MG63 (cell line): Measurements from ENCODE around the gene ANK3. TPM values are rescaled to one million over a fixed set of nuclear protein-coding genes. Genes with fewer than 3 reads are reported as not detected.

Experiments used
- DNase-seq: peaks from one replicate; pipeline ENCODE4 v3.0.0-alpha.2; 2020
- H3K27me3 ChIP-seq: fragments of 250-450 bp; sonication (Bioruptor Pico); 2 replicates; pipeline ENCODE4 v1.5.1; 2020; ENCODE audit warnings: mild to moderate bottlenecking, moderate library complexity
- H3K36me3 ChIP-seq: fragments of 250-450 bp; sonication (Bioruptor Pico); 2 replicates; pipeline ENCODE4 v1.5.1; 2020; ENCODE audit warnings: mild to moderate bottlenecking, moderate library complexity
- H3K4me3 ChIP-seq: fragments of 250-450 bp; sonication (Bioruptor Pico); 2 replicates; pipeline ENCODE4 v1.5.1; 2020; ENCODE audit warnings: mild to moderate bottlenecking, moderate library complexity
- H3K9me3 ChIP-seq: fragments of 250-450 bp; sonication (Bioruptor Pico); 2 replicates; pipeline ENCODE4 v1.5.1; 2020; ENCODE audit warnings: mild to moderate bottlenecking, moderate library complexity
- total RNA-seq: library from RNA; depleted of rRNA; stranded (reverse); fragments of >200 nt; shearing (Covaris generic); gene quantifications from 2 replicates; pipeline ENCODE4 v1.2.3, GENCODE V29; 2014; ENCODE audit warnings: low replicate concordance

Gene ANK3
- total RNA-seq, 1 experiment from 2014 or later = 1.7 TPM

GRCh38 chr10:60141896-60142559, 247.6 kb downstream of the ANK3 start:
- no peak for DNase-seq
- no peaks in the 10 kb centered on the region for H3K9me3 ChIP-seq
- H3K36me3 ChIP-seq = no peaks in the 10 kb centered on the region
- no peak overlapping the region for H3K4me3 ChIP-seq
- no peaks in the 10 kb centered on the region for H3K27me3 ChIP-seq

- no peak overlapping the region for H3K4me3 ChIP-seq
- no peaks in the 10 kb centered on the region for H3K9me3 ChIP-seq
- no peaks in the 10 kb centered on the region for H3K27me3 ChIP-seq
- DNase-seq = no peak
- no peaks in the 10 kb centered on the region for H3K36me3 ChIP-seq
Measured at GRCh38 chr10:60140651-60141632, 248.7 kb downstream of the ANK3 start.

- H3K36me3 ChIP-seq = no peaks in the 10 kb centered on the region
- peak; percentile 8 for DNase-seq
- H3K9me3 ChIP-seq = no peaks in the 10 kb centered on the region
- no peak overlapping the region for H3K4me3 ChIP-seq
- no peaks in the 10 kb centered on the region for H3K27me3 ChIP-seq
Measured at GRCh38 chr10:60139798-60140566, 249.7 kb downstream of the ANK3 start.

GRCh38 chr10:60139290-60139689, 250.4 kb downstream of the ANK3 start:
- DNase-seq = no peak
- no peaks in the 10 kb centered on the region for H3K9me3 ChIP-seq
- no peaks in the 10 kb centered on the region for H3K36me3 ChIP-seq
- H3K4me3 ChIP-seq = no peak overlapping the region
- H3K27me3 ChIP-seq = no peaks in the 10 kb centered on the region

- no peak for DNase-seq
- no peaks in the 10 kb centered on the region for H3K27me3 ChIP-seq
- no peak overlapping the region for H3K4me3 ChIP-seq
- H3K36me3 ChIP-seq = no peaks in the 10 kb centered on the region
- no peaks in the 10 kb centered on the region for H3K9me3 ChIP-seq
Measured at GRCh38 chr10:60138842-60139241, 250.8 kb downstream of the ANK3 start.

GRCh38 chr10:60138026-60138425, 251.6 kb downstream of the ANK3 start:
- Histone ChIP-seq H3K4me3 (no peak overlapping the region), H3K36me3 (no peaks in the 10 kb centered on the region), H3K9me3 (no peaks in the 10 kb centered on the region), H3K27me3 (no peaks in the 10 kb centered on the region)
- no peak for DNase-seq

- no peak for DNase-seq
- Histone ChIP-seq H3K9me3 (no peaks in the 10 kb centered on the region), H3K4me3 (no peak overlapping the region), H3K27me3 (no peaks in the 10 kb centered on the region), H3K36me3 (no peaks in the 10 kb centered on the region)
Measured at GRCh38 chr10:60137292-60137992, 252.2 kb downstream of the ANK3 start.

- no peak for DNase-seq
- H3K36me3 ChIP-seq = no peaks in the 10 kb centered on the region
- H3K27me3 ChIP-seq = no peaks in the 10 kb centered on the region
- H3K9me3 ChIP-seq = no peaks in the 10 kb centered on the region
- no peak overlapping the region for H3K4me3 ChIP-seq
Measured at GRCh38 chr10:60135020-60135419, 254.7 kb downstream of the ANK3 start.

- Histone ChIP-seq H3K27me3 (no peaks in the 10 kb centered on the region), H3K4me3 (no peak overlapping the region), H3K36me3 (no peaks in the 10 kb centered on the region), H3K9me3 (no peaks in the 10 kb centered on the region)
- no peak for DNase-seq
Measured at GRCh38 chr10:60134548-60134947, 255.1 kb downstream of the ANK3 start.

- Histone ChIP-seq H3K9me3 (no peaks in the 10 kb centered on the region), H3K4me3 (no peak overlapping the region), H3K27me3 (no peaks in the 10 kb centered on the region), H3K36me3 (no peaks in the 10 kb centered on the region)
- no peak for DNase-seq
Measured at GRCh38 chr10:60130130-60130579, 259.5 kb downstream of the ANK3 start.

GRCh38 chr10:60125895-60126294, 263.8 kb downstream of the ANK3 start:
- no peaks in the 10 kb centered on the region for H3K27me3 ChIP-seq
- no peak overlapping the region for H3K4me3 ChIP-seq
- H3K36me3 ChIP-seq = no peaks in the 10 kb centered on the region
- peaks cover 3% of the 10 kb centered on the region; the same call in 1 of the 2 replicates for H3K9me3 ChIP-seq
- no peak for DNase-seq

- DNase-seq = no peak
Measured at GRCh38 chr10:60124536-60124935, 265.1 kb downstream of the ANK3 start.

GRCh38 chr10:60123668-60124067, 266.0 kb downstream of the ANK3 start:
- Histone ChIP-seq H3K27me3 (no peaks in the 10 kb centered on the region), H3K36me3 (no peaks in the 10 kb centered on the region), H3K9me3 (peaks cover 7% of the 10 kb centered on the region; the same call in 1 of the 2 replicates), H3K4me3 (no peak overlapping the region)
- DNase-seq = peak; percentile 3

More at GRCh38 chr10:60124536-60124935, 265.1 kb downstream of the ANK3 start:
- H3K27me3 ChIP-seq = no peaks in the 10 kb centered on the region
- no peak overlapping the region for H3K4me3 ChIP-seq
- H3K9me3 ChIP-seq = peaks cover 7% of the 10 kb centered on the region; the same call in 1 of the 2 replicates
- no peaks in the 10 kb centered on the region for H3K36me3 ChIP-seq

GRCh38 chr10:60123172-60123571, 266.5 kb downstream of the ANK3 start:
- peaks cover 7% of the 10 kb centered on the region; the same call in 1 of the 2 replicates for H3K9me3 ChIP-seq
- H3K4me3 ChIP-seq = no peak overlapping the region
- no peaks in the 10 kb centered on the region for H3K27me3 ChIP-seq
- H3K36me3 ChIP-seq = no peaks in the 10 kb centered on the region
- DNase-seq = peak; percentile 42

GRCh38 chr10:60122190-60122589, 267.5 kb downstream of the ANK3 start:
- H3K4me3 ChIP-seq = no peak overlapping the region
- H3K9me3 ChIP-seq = peaks cover 7% of the 10 kb centered on the region; the same call in 1 of the 2 replicates
- DNase-seq = no peak
- no peaks in the 10 kb centered on the region for H3K36me3 ChIP-seq
- no peaks in the 10 kb centered on the region for H3K27me3 ChIP-seq
